Colonic mucosa (tissue), 4 donors: ENCODE measurements around the gene NTM. TPM values are rescaled to one million over a fixed set of nuclear protein-coding genes. Genes with fewer than 3 reads are reported as not detected.
A peak's percentile ranks its signal among the peaks of the same experiment; 100 is the strongest.

Experiments used
- DNase-seq: peaks from one replicate; pipeline ENCODE4 v3.0.0-alpha.2; 2020
- H3K27ac ChIP-seq: fragments of 200-600 bp; one replicate; pipeline ENCODE4 v1.8.0; 2021
- H3K27me3 ChIP-seq: fragments of 200-600 bp; one replicate; pipeline ENCODE4 v1.8.0; 2021
- H3K36me3 ChIP-seq: fragments of 200-600 bp; one replicate; pipeline ENCODE4 v1.8.0; 2021
- H3K4me1 ChIP-seq: fragments of 200-600 bp; one replicate; pipeline ENCODE4 v1.8.0; 2021; ENCODE audit warnings: mild to moderate bottlenecking
- H3K4me3 ChIP-seq: fragments of 200-600 bp; one replicate; pipeline ENCODE4 v1.8.0; 2021
- H3K9ac ChIP-seq, 2 donors: one replicate each; pipeline ENCODE4 v1.7.0; 2013; ENCODE audit warnings: control low read depth in 2 of 2, low read depth in 2 of 2, low read length in 2 of 2
- H3K9me3 ChIP-seq: fragments of 200-600 bp; one replicate; pipeline ENCODE4 v1.8.0; 2021
- intact Hi-C: fragments of 100-400 bp; cut with DNase I; formaldehyde crosslinking; loops from one replicate; pipeline ENCODE4 v1.14.1; 2022
- total RNA-seq, 2 donors: library from RNA; stranded (reverse); fragmentation: NEBNext Ultra II Directional in 1 of 2; extraction: Animal tissue kit (Norgen Biotek cat#: 25700) in 1 of 2; gene quantifications; one replicate each; pipeline ENCODE4 v1.2.1, GENCODE V29; 2021
- TF ChIP-seq, protein P1 (sequence below): fragments of 200-600 bp; IDR thresholded peaks from one replicate; pipeline ENCODE4 v1.8.0; 2022; ENCODE audit warnings: antibody characterized with exemption, mild to moderate bottlenecking
- donor health status: healthy.
- donor health status: DM: no; HTN: no; CAD: no.
- donor health status: DM: no; HTN: no; CAD: no.

The NTM gene
- total RNA-seq, 2 donors from 2014 or later, result 1.6 to 2.8 TPM

DNA sequence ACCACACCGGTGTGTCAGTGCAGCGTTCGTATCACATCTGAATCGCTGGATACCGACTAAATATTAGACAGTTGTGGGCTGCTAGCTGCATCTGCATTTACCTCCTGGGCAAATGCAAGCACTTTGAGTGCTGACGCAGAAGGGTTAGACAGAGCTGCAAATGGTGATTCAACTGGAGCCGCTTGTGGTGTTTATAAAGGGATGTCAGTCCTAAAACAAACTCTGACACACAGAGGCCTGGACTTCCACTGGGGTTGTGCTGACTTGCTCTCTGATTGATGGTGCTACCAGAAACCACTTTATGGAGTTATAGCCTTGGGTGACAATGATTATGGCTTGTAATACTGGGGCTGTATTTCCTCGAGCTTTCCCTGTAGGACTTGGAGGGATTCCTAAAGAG lies 374.4 kb downstream of the NTM start:
- no peak overlapping the region for H3K4me3 ChIP-seq
- no peaks in the 10 kb centered on the region for H3K27me3 ChIP-seq
- no peak for DNase-seq
- H3K9ac ChIP-seq, result no peak overlapping the region
- H3K9me3 ChIP-seq, result no peaks in the 10 kb centered on the region
- TF ChIP-seq, protein P1, sequence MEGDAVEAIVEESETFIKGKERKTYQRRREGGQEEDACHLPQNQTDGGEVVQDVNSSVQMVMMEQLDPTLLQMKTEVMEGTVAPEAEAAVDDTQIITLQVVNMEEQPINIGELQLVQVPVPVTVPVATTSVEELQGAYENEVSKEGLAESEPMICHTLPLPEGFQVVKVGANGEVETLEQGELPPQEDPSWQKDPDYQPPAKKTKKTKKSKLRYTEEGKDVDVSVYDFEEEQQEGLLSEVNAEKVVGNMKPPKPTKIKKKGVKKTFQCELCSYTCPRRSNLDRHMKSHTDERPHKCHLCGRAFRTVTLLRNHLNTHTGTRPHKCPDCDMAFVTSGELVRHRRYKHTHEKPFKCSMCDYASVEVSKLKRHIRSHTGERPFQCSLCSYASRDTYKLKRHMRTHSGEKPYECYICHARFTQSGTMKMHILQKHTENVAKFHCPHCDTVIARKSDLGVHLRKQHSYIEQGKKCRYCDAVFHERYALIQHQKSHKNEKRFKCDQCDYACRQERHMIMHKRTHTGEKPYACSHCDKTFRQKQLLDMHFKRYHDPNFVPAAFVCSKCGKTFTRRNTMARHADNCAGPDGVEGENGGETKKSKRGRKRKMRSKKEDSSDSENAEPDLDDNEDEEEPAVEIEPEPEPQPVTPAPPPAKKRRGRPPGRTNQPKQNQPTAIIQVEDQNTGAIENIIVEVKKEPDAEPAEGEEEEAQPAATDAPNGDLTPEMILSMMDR, result no peak
- no peaks in the 10 kb centered on the region for H3K36me3 ChIP-seq
- no peaks in the 10 kb centered on the region for H3K4me1 ChIP-seq
- H3K27ac ChIP-seq, result no peak overlapping the region
- intact Hi-C loops, result loop anchor here (5.0 kb wide), 1 partner anchor 1197 kb away; no protein-coding TSS in a partner anchor

DNA sequence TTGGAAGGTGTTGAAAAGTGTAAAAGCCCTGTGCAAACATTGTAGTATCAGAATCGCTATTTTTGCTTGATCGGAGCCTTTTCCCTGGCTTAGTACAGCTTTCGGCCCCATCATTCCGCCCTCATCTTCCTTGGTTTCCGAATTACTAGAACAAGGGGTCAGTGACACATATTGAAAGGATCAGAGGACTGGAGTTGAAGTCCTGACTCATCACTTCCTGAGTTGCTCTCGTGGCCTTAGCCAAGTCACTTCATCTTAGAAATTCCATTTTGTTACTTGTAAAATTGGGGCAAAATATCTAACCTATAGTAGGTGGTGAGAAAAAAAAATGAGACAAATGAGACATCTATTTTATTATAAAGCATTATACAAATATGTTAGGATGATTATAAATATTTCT lies 375.0 kb downstream of the NTM start:
- Histone ChIP-seq H3K9me3 (no peaks in the 10 kb centered on the region), H3K4me1 (no peaks in the 10 kb centered on the region), H3K36me3 (no peaks in the 10 kb centered on the region), H3K27ac (no peak overlapping the region), H3K9ac (no peak overlapping the region), H3K4me3 (no peak overlapping the region), H3K27me3 (no peaks in the 10 kb centered on the region)
- DNase-seq, result no peak
- intact Hi-C loops, result loop anchor here (5.0 kb wide), 1 partner anchor 1197 kb away; no protein-coding TSS in a partner anchor
- TF ChIP-seq, protein P1, result no peak

DNA sequence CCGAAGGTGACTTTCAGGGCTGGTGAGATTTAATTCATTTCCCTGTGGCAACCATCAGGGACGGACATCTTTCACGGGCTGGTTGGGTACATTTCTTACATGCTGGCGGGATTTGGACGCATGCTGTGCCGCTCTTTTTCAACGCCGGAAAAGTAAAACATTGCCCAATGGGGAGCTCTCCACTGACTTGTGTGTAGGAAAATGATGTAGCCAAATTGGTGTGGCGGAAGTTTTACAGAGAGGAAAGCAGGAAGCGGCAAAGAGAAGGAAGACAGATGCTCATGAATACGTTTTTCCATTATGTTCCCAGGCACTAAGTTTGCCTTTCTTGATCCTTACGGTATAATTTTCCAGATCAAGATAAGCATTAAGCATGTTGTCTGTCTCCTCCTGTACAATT lies 375.8 kb downstream of the NTM start:
- H3K9ac ChIP-seq, result no peak overlapping the region
- intact Hi-C loops, result loop anchor here (5.0 kb wide), 1 partner anchor 1196 kb away; no protein-coding TSS in a partner anchor
- H3K36me3 ChIP-seq, result no peaks in the 10 kb centered on the region

DNA sequence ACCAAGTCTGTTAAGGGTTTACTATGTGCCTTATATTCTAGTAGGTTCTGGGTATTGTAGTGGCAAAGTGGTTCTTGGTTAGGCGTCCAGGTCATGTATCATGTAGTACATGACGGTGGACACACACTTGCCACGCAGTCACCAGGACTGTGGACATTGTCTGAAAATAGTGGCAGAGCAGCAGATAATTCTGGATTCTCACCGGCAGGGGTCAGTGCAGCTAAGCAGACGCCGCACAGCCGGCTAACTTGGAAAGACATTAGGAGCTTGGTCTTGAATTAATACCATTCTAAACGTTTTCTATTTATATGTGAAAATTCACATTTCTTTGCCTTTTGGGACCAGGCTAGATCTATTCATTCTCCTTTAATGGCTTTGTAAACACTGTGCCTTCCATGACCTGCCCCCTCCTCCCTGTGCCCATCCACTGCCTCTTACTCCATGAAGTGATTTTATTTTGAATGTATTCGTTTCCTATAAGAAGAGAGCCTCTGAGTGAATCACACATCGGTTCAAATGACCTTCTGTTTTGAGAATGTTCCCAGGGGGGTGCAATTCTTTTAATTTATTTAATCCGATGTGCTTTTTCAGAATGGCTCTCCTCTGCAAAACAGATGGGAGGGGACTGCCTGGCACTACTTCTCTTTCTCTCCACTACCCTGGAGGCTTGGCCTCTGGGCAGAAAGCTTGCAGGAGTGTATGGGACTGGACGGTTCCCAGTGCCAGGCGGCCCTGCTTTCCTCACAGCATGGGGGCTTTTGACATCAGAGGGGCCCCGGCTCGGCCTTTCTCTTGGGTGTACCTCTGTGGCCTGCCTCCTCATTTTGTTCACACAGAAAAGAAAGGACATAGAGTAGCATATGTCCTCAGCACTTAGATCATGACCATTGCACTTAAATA lies 378.0 kb downstream of the NTM start:
- H3K4me3 ChIP-seq, result no peak overlapping the region
- intact Hi-C loops, result loop anchor here (5.0 kb wide), 1 partner anchor 1194 kb away; no protein-coding TSS in a partner anchor

More for the DNA sequence above, 375.8 kb downstream of the NTM start:
- H3K27me3 ChIP-seq, result no peaks in the 10 kb centered on the region
- DNase-seq, result no peak
- H3K4me1 ChIP-seq, result no peaks in the 10 kb centered on the region
- H3K9me3 ChIP-seq, result no peaks in the 10 kb centered on the region
- TF ChIP-seq, protein P1, result no peak
- no peak overlapping the region for H3K4me3 ChIP-seq
- no peak overlapping the region for H3K27ac ChIP-seq

DNA sequence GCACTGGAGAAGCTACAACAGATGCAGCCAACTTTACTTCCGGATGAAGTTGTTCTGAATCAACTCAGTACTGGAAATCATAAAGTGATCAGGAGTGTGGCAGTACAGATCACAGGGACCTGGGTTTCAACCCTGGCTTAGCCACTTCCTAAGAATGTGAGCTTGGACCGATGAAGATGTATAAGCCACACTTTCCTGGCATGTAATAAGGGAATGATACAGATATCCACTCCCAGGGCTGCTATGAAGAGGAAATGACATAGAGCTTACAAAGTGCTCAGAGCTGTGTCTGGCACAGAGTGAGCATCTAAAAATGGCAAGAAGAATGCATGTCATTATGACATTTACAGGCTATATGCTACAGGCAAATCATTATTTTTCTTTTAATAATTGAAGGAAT lies 378.7 kb downstream of the NTM start:
- TF ChIP-seq, protein P1, result no peak
- DNase-seq, result no peak
- H3K9ac ChIP-seq, result no peak overlapping the region
- H3K4me3 ChIP-seq, result no peak overlapping the region
- H3K27me3 ChIP-seq, result no peaks in the 10 kb centered on the region
- intact Hi-C loops, result loop anchor here (5.0 kb wide), 1 partner anchor 1193 kb away; no protein-coding TSS in a partner anchor
- no peak overlapping the region for H3K27ac ChIP-seq
- H3K36me3 ChIP-seq, result no peaks in the 10 kb centered on the region
- H3K4me1 ChIP-seq, result no peaks in the 10 kb centered on the region
- no peaks in the 10 kb centered on the region for H3K9me3 ChIP-seq

More for the DNA sequence above, 378.0 kb downstream of the NTM start:
- Histone ChIP-seq H3K4me1 (no peaks in the 10 kb centered on the region), H3K9ac (no peak overlapping the region), H3K9me3 (no peaks in the 10 kb centered on the region), H3K36me3 (no peaks in the 10 kb centered on the region), H3K27ac (no peak overlapping the region), H3K27me3 (no peaks in the 10 kb centered on the region)
- TF ChIP-seq, protein P1, result peak; percentile 49
- DNase-seq, result peak; percentile 48
